ENCODE data around the gene PRSS12.

GRCh38 chr4:118369231-118369630 lies 16.4 kb upstream of the PRSS12 start:
- TF ChIP-seq EZH2 (IDR thresholded peaks at IDR 0.05; ENCODE audit: borderline replicate concordance, low read length): no peak
- TF ChIP-seq, protein P1, sequence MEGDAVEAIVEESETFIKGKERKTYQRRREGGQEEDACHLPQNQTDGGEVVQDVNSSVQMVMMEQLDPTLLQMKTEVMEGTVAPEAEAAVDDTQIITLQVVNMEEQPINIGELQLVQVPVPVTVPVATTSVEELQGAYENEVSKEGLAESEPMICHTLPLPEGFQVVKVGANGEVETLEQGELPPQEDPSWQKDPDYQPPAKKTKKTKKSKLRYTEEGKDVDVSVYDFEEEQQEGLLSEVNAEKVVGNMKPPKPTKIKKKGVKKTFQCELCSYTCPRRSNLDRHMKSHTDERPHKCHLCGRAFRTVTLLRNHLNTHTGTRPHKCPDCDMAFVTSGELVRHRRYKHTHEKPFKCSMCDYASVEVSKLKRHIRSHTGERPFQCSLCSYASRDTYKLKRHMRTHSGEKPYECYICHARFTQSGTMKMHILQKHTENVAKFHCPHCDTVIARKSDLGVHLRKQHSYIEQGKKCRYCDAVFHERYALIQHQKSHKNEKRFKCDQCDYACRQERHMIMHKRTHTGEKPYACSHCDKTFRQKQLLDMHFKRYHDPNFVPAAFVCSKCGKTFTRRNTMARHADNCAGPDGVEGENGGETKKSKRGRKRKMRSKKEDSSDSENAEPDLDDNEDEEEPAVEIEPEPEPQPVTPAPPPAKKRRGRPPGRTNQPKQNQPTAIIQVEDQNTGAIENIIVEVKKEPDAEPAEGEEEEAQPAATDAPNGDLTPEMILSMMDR (IDR thresholded peaks at IDR 0.05; ENCODE audit: low read length): no peak

All from OCI-LY1 (cell line).